GM21717 (cell line): ENCODE results near the gene MBD1.
"Not testable (repeated sequence)": the region's sequence is repeated elsewhere in the genome, so short reads cannot be mapped to it uniquely, and the experiment has no call there.

ENCODE experiments used
- ATAC-seq: cut with Tn5 transposase; IDR thresholded peaks from one replicate; pipeline ENCODE4 v1.9.1; 2021; ENCODE audit warnings: mild to moderate bottlenecking, moderate library complexity; ENCODE audit not compliant: unreplicated experiment

The MBD1 gene

GRCh38 chr18:50275503-50276036 is 5.8 kb downstream of the MBD1 start:
- no peak for ATAC-seq

GRCh38 chr18:50274941-50275340 is 6.4 kb downstream of the MBD1 start:
- ATAC-seq = no peak

DNA sequence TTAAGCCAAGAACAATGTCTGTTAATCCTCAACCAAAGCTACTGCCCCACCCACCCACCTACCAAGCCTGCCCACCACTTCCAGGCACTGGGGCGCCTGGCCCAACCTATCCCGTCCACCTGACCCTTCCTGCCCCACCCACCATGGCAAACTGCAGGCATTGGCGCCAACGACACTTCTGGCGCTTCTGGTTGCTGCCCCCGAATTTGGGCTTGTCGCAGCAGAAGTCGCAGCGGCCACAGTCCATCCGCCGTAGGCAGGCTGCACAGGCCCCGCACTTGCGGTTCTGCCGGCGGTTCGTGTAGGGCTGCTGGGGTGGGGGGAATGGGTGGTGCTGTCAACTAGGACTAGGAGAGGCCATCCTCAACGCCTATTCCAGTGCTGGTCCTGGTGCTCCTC is 7.3 kb downstream of the MBD1 start:
- no peak for ATAC-seq

GRCh38 chr18:50273203-50274043 is 7.9 kb downstream of the MBD1 start:
- no peak for ATAC-seq

DNA sequence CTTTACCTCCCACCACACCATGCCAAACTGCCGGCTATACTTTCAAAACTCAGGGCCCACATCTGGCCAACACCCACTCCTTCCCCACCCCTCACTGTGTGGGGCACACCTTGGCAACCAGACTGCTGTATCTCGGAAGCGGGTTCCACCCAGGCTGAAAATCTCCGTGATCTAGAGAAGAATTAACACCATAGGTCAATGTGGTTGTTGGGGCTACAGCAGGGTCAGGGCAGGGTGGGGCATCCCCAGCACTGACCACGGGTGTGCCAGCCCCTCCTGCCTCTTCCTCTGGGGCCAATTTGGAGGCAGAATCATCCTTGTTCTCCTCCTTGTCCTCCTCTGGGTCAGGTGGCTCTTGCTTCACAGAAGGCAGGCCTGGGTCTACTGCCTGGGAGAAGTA is 8.8 kb downstream of the MBD1 start:
- no peak for ATAC-seq

DNA sequence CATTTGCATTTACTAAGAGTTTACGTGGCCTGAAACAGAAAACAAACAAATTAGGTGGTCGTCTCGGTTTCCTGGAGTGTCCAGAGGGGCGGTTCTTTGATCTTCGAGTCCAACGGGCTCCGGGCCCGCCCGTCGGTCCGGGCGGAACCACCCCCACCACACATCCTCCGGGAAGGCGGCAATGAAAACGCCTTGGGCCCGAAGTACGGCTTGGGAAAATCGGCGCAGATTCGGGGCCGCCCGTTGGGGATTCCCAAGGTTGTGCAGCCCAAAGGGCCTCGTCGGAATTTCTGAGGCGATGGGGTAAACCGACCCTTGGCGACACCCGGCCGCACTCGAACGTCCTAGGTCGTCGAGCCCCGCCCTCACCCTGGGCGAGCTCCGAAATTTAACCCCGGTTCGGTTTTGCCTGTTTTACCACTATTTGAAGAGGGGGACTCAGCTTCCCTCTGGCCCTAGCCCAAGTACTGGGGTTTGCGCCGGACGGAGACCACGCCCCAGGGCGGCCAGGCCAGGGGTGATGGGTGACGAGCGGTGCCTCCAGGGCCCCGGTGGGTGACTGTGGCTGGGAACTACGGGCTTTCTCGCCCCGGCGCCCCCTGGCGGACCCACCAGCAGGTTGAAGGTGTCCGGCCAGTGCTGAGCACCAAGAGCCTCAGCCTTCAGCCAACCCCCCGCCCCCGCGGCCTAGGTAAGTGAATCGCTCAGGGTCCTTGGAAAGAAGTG is 13.1 kb downstream of the MBD1 start:
- peak; percentile 64 for ATAC-seq

- peak; percentile 71 for ATAC-seq
Observed at GRCh38 chr18:50266248-50266704, 15.0 kb downstream of the MBD1 start, which contains the start of gene CFAP53. Gene CFAP53, minus strand, starts transcription at chr18:50266495. Its CDS starts 91 bp downstream, at chr18:50266404.

- no peak for ATAC-seq
Observed at GRCh38 chr18:50262977-50263376, 18.3 kb downstream of the MBD1 start.

DNA sequence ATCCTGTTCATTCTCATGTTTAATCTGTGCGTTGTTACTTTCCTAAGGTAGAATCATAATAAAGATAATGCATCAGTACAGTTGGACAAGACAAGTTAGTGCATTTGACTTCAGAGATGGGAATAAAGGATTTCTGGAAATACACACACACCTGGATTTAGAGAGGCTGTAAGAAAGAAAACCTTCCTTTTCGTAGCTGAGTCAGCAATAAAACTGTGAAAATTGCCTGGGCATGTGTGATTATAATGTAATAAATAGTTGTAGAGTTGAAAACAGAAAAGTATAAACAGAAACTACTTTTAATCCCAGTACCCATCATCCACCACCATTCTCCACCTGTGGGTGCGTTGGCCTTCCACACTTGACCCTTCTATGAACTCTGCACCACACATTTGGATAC is 30.4 kb downstream of the MBD1 start:
- no peak for ATAC-seq

DNA sequence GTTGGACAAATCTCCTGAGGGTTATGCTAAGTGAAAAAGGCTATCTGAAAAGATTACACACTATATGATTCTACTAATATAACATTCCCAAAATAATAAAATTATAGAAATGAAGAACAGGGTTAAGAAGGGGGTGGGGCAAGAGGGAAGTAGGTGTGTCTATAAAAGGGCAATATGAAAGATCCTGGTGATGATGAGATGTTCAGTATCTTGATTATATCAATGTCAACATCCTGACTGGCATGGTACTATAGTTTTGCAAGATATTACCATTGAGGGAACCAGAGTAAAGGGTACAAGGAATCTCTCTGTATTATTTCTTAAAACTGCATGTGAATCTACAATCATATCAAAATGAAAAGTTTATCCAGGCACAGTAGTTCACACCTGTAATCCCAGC is 31.7 kb downstream of the MBD1 start:
- no peak for ATAC-seq

DNA sequence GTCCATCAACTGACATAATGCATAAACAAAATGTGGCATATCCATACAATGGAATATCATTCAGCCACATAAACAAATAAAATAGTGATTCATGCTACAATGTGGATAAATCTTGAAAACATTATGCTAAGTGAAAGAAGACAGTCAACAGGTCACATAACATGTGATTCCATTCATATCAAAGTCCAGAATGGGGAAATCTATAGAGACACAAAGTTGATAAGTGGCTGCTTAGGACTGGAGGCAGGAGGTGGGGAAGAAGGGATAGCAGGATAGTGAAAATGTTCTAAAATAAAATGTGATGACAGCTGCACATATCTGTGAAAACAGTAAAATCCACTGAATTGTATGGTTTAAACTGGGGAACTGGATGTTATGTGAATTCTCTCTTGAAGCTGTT is 33.8 kb downstream of the MBD1 start:
- no peak for ATAC-seq

DNA sequence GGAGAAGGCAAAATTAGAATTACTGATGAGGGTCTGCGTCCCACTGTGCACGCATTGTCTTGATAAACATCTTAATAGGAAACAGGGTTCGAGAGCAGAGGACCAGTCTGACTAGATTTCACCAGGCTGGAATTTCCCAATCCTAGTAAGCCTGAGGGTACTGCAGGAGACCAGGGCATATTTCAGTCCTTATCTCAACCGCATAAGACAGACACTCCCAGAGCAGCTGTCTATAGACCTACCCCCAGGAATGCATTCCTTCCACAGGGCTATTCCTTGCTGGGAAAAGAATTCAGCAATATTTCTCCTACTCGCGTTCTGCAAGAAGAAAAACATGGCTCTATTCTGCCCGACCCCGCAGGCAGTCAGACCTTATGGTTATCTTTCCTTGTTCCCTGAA is 39.6 kb downstream of the MBD1 start:
- not testable (repeated sequence) for ATAC-seq

DNA sequence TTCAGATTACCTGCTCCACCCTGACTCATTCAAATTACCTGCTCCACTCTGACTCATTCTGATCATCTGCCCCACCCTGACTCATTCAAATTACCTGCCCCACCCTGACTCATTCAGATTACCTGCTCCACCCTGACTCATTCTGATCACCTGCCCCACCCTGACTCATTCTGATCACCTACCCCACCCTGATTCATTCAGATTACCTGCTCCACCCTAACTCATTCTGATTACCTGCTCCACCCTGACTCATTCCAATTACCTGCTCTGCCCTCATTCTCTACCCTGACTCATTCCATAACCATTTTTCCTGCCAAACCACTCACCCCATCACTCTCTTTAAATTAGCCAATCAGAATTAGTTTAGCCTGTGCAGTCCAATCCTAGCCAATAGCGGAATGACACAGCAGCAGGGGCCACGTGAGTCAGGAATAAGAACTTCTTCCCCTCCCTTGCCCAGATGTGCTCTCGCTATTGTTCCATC is 41.2 kb downstream of the MBD1 start:
- ATAC-seq = no peak

GRCh38 chr18:50232419-50232818 is 48.9 kb downstream of the MBD1 start:
- ATAC-seq = no peak

DNA sequence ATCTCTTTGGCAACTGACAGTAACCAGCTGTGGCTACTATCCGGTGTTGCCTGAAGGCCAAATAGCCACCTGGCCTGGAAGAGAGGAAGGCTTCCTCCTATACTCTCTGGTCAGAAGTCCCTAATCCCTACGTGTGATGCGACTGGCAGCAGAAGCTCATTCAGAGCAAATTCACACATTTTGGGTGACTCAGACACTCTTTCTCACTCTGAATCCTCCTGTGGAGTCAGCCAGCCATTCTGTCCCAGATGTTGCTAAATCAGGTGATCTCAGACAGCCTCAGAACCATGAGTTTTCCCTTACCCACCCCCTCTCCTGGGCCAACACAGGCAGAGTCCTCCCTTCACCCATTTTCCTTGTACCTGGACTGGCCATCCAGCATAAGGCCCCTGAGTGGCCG is 49.7 kb downstream of the MBD1 start:
- no peak for ATAC-seq

GRCh38 chr18:50220249-50220648 is 61.1 kb downstream of the MBD1 start:
- ATAC-seq = not testable (repeated sequence)
